ENCODE results near the gene GOLGA5.

GRCh38 chr14:92798811-92799210 is 4.7 kb downstream of the GOLGA5 start:
- TF ChIP-seq, protein P1, sequence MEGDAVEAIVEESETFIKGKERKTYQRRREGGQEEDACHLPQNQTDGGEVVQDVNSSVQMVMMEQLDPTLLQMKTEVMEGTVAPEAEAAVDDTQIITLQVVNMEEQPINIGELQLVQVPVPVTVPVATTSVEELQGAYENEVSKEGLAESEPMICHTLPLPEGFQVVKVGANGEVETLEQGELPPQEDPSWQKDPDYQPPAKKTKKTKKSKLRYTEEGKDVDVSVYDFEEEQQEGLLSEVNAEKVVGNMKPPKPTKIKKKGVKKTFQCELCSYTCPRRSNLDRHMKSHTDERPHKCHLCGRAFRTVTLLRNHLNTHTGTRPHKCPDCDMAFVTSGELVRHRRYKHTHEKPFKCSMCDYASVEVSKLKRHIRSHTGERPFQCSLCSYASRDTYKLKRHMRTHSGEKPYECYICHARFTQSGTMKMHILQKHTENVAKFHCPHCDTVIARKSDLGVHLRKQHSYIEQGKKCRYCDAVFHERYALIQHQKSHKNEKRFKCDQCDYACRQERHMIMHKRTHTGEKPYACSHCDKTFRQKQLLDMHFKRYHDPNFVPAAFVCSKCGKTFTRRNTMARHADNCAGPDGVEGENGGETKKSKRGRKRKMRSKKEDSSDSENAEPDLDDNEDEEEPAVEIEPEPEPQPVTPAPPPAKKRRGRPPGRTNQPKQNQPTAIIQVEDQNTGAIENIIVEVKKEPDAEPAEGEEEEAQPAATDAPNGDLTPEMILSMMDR (IDR thresholded peaks at IDR 0.05): no peak
- no peak for TF ChIP-seq POLR2A (IDR thresholded peaks at IDR 0.05)
